Tibial artery (tissue), 4 donors: ENCODE data around the gene ELAVL3.

Source experiments
- DNase-seq, 2 donors: peaks; one replicate each; pipeline ENCODE4 v3.0.0-alpha.2; 2019
- H3K27ac ChIP-seq, 2 donors: fragments of 200-600 bp; sonication (generic) in 1 of 2; 1 replicate in 1 of 2; 2 replicates in 1 of 2; pipeline ENCODE4 v1.5.1; 2018 to 2019; ENCODE audit warnings: mild to moderate bottlenecking in 1 of 2
- H3K27me3 ChIP-seq, 2 donors: fragments of 200-600 bp; sonication (generic) in 1 of 2; one replicate each; pipeline versions ENCODE4 v1.5.1 to v1.6.0; 2016 to 2019
- H3K36me3 ChIP-seq, 3 donors: fragments of 200-600 bp; sonication (generic) in 2 of 3; one replicate each; pipeline ENCODE4 v1.5.1; 2016 to 2019; ENCODE audit warnings: mild to moderate bottlenecking in 2 of 3
- H3K4me1 ChIP-seq, 4 donors: fragments of 200-600 bp; sonication (generic) in 2 of 4; 1 replicate in 3 of 4; 2 replicates in 1 of 4; pipeline ENCODE4 v1.5.1; 2016 to 2019
- H3K4me3 ChIP-seq, 2 donors: fragments of 200-600 bp; sonication (generic) in 1 of 2; 1 replicate in 1 of 2; 2 replicates in 1 of 2; pipeline ENCODE4 v1.5.1; 2018 to 2019; ENCODE audit warnings: mild to moderate bottlenecking in 2 of 2
- H3K9me3 ChIP-seq, 3 donors: fragments of 200-600 bp; sonication (generic) in 1 of 3; one replicate each; pipeline ENCODE4 v1.5.1; 2016 to 2019
- intact Hi-C: fragments of 100-400 bp; cut with DNase I; formaldehyde crosslinking; loops from one replicate; pipeline ENCODE4 v1.15.0; 2023; ENCODE audit warnings: low total_unique reads
- TF ChIP-seq, protein P1 (sequence below), 2 experiments: fragments of 200-600 bp in 1 of 2; fragments of 450-650 bp in 1 of 2; IDR thresholded peaks; one replicate each; pipeline ENCODE4 v1.5.1; 2017 to 2019; ENCODE audit warnings: antibody characterized with exemption in 2 of 2, mild to moderate bottlenecking in 1 of 2, moderate library complexity in 1 of 2

Gene ELAVL3

DNA sequence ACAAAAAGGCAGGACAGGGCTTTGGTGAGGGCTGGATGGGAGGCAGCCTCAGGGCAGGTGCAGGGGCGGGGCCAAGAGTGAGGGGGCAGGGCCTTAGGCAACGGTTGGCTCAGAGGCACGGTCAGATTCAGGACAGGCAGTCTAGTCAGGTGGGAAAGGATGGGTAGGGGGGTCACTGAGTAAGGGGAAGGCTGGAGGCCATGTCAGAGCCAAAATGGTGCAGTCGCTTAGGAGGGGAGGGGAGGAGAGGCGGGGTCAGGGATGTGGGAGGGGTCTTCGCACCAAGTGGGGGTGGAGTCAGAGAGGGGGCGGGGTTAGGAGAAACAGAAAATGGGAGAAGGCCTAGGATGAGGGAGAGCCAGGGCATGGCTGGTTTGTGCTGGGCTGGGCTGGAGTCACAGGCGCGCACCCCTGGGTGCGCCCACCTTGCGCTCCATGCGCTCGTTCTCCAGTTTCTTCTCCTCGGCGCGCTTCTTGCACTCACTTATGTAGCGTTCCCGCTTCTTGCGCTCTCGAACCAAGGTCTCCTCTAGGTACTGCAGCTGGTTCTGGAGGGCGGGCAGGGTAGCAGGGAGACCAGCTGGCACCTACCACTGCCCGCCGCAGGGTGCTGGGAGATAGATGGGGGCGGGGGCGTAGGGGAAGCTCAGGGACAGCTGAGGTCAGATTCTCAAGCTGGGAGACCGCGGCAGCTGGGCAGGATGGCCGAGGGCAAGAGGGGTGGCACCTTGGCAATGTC lies 55.0 kb downstream of the ELAVL3 start:
- intact Hi-C loops: no loop called here
- TF ChIP-seq, protein P1, sequence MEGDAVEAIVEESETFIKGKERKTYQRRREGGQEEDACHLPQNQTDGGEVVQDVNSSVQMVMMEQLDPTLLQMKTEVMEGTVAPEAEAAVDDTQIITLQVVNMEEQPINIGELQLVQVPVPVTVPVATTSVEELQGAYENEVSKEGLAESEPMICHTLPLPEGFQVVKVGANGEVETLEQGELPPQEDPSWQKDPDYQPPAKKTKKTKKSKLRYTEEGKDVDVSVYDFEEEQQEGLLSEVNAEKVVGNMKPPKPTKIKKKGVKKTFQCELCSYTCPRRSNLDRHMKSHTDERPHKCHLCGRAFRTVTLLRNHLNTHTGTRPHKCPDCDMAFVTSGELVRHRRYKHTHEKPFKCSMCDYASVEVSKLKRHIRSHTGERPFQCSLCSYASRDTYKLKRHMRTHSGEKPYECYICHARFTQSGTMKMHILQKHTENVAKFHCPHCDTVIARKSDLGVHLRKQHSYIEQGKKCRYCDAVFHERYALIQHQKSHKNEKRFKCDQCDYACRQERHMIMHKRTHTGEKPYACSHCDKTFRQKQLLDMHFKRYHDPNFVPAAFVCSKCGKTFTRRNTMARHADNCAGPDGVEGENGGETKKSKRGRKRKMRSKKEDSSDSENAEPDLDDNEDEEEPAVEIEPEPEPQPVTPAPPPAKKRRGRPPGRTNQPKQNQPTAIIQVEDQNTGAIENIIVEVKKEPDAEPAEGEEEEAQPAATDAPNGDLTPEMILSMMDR (IDR thresholded peaks at IDR 0.05): no peak

DNA sequence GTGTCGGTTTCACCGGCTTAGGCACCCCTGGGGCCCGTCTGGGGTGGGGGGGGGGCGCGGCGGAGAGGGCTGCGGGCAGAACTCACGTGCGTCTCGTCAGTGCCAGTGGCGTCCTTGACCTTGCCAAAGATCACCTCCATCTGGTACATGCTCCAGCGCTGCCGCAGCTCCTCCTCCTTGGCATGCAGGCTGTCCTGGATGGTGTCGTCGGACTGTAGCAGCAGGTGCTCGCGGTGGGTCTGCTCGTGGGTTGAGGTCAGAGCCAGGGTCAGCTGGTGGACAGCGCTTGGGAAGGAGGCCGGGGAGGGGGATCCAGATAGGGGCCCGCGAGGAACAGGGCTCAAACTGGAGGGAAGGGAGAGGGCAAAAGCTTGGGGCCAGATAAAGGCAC lies 57.1 kb downstream of the ELAVL3 start:
- intact Hi-C loops: no loop called here
- H3K36me3 ChIP-seq: no peaks in the 10 kb centered on the region
- no peaks in the 10 kb centered on the region for H3K9me3 ChIP-seq
- no peak overlapping the region for H3K4me3 ChIP-seq
- peaks cover 0 to 42% (median 33%) of the 10 kb centered on the region in 4 donors for H3K4me1 ChIP-seq
- TF ChIP-seq, protein P1 (IDR thresholded peaks at IDR 0.05): no peak
- no peak overlapping the region for H3K27ac ChIP-seq
- no peak for DNase-seq
- peaks cover 0 to 5% of the 10 kb centered on the region in 2 donors for H3K27me3 ChIP-seq

More for the DNA sequence above, 55.0 kb downstream of the ELAVL3 start:
- peaks cover 0 to 5% of the 10 kb centered on the region in 2 donors for H3K27me3 ChIP-seq
- no peaks in the 10 kb centered on the region for H3K36me3 ChIP-seq
- no peak overlapping the region for H3K27ac ChIP-seq
- H3K4me1 ChIP-seq: peaks cover 0 to 23% (median 17%) of the 10 kb centered on the region in 4 donors
- H3K4me3 ChIP-seq: no peak overlapping the region
- DNase-seq: no peak
- no peaks in the 10 kb centered on the region for H3K9me3 ChIP-seq

DNA sequence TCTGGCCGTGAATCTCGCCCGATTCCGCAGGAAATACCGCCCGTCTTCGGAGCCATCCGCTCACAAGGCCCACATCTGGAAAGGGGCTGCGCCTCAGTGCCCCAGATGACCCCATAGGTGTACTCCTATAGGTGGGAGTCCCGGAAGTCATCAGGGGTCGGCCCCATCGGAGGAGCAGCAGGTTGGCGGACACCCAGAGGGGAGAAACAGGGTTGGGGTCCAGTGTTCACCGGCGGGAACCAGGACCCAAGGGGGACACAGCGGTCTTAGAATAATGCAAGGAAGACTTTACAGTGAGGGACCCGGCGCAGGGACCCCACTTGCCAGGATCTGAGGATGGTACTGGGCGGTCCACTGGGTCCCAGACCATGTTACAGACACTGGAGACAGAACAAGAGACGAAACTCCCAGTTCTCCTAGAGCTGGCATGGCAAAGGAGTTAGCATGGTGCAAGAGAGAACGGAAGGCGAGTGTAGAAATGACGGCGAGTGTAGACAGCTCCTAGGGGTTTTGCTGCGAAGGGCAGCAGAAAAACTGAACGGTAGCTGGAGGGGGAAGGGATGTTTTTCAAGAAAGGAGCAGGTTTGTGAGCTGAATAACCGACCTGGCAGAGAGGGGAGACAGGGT lies 57.6 kb downstream of the ELAVL3 start:
- Histone ChIP-seq H3K27me3 (peaks cover 0 to 5% of the 10 kb centered on the region in 2 donors), H3K36me3 (no peaks in the 10 kb centered on the region), H3K9me3 (no peaks in the 10 kb centered on the region), H3K4me1 (peaks cover 0 to 48% (median 36%) of the 10 kb centered on the region in 4 donors), H3K27ac (no peak overlapping the region), H3K4me3 (no peak overlapping the region)
- intact Hi-C loops: no loop called here
- TF ChIP-seq, protein P1 (IDR thresholded peaks at IDR 0.05): no peak
- no peak for DNase-seq

DNA sequence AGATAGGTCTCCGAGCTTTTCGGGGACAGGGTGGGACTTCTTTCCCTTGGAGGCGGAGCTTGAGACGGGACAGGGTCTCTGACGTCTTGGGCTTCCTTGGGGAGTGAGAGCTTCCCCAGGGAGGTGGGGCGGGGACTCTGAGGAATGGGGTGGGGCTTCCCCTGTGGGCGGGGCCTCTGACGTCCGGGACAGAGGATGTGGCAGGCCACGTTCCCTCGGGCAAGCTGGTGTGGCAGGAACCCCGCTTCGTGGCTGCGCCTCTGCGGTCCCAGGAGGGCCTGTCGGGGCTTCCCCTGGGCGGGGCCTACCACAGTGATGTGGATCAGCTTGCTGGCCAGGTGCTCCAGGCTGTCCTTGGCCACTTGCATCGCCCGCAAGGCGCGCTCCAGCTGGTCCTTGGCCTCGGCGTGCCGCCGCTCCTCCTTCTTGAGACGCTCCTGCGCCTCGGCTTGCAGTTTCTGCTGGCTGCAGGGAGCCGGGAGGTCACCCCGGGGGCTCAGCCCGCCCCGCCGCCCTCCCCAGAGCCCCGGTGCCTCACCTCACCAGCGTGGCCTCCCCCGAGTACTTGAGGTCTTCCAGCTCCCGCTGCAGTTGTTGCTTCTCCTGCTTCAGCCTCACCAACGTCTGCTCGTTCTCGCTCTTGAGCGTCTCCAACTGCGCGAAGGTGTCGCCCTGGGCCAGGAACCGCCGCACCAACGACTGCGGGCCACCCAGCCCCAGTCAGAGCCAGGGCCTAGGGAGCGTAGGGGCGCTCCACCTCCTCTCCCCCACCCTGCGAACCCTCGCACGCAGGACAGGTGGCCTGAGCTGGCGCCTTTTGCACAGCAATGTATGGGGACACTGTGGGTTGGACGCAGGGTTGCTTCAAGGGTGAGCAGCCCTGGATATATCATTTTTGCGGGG lies 58.4 kb downstream of the ELAVL3 start:
- peaks cover 0 to 51% (median 37%) of the 10 kb centered on the region in 4 donors for H3K4me1 ChIP-seq
- DNase-seq: peak; percentile 79 to 94
- peak overlapping the region; percentile 47 for H3K4me3 ChIP-seq
- no peaks in the 10 kb centered on the region for H3K36me3 ChIP-seq
- TF ChIP-seq, protein P1 (IDR thresholded peaks at IDR 0.05): no peak
- peak overlapping the region; percentile 67 to 79 for H3K27ac ChIP-seq
- H3K9me3 ChIP-seq: no peaks in the 10 kb centered on the region
- H3K27me3 ChIP-seq: peaks cover 0 to 5% of the 10 kb centered on the region in 2 donors
- intact Hi-C loops: no loop called here

DNA sequence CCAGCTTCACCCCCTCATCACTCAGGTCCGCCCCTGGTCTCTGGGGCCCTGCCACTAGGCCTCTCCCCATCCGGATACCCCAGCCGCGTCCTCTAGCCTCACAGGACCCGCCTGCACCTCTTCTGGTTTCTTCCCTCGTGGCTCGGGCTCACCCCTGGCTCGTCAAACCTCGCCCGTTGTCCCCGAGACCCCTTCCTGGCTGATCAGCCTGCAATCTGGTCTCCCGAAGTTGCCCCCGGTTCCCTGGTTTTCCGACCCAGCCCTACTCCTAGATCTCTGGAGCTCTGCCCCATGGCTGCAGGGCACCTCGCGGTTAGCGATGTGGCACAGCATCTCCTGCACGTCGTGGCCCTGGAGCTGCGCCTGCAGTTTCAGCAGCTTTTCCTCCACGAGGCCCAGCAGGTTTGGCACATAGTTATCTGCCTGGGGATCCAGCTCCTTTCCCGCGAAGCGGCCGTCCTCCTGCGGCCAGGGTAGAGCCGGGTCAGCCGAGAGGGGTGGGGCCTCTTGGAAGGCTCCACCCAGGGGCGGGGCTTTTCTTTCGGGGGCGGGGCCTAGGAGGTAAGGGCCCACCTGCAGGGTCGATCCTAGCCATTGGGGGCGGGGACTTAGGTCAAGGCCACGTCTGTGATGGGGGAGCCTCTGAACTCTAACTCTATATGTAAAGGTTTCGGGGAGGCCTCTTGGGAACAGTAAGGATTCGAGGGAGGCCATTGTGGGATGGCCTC lies 59.3 kb downstream of the ELAVL3 start:
- H3K27ac ChIP-seq: peak overlapping the region; percentile 67 to 79
- H3K27me3 ChIP-seq: peaks cover 0 to 5% of the 10 kb centered on the region in 2 donors
- TF ChIP-seq, protein P1 (IDR thresholded peaks at IDR 0.05): no peak
- H3K36me3 ChIP-seq: no peaks in the 10 kb centered on the region
- peaks cover 0 to 51% (median 37%) of the 10 kb centered on the region in 4 donors for H3K4me1 ChIP-seq
- intact Hi-C loops: loop anchor here (2.0 kb wide), 1 partner anchor 39 kb away; no protein-coding TSS in a partner anchor
- H3K9me3 ChIP-seq: no peaks in the 10 kb centered on the region
- peak overlapping the region; percentile 47 for H3K4me3 ChIP-seq
- DNase-seq: peak; percentile 35 to 74
